Retinal pigment epithelial cell (primary cell): Measurements from ENCODE around the gene AKR1B15.
"Not testable (repeated sequence)": the region's sequence is repeated elsewhere in the genome, so short reads cannot be mapped to it uniquely, and the experiment has no call there.

Source experiments
- DNase-seq: peaks from one replicate; pipeline ENCODE4 v3.0.0-alpha.2; 2010; ENCODE audit warnings: low read depth
- H3K4me3 ChIP-seq: 2 replicates; pipeline ENCODE4 v1.5.1; 2011; ENCODE audit warnings: mild to moderate bottlenecking, low read length, control low read depth, moderate library complexity
- TF ChIP-seq, protein P1 (sequence below): conservative IDR thresholded peaks from 2 replicates; pipeline ENCODE4 v1.5.1; 2011; ENCODE audit warnings: low read depth, low read length, control low read depth, inconsistent platforms

Gene AKR1B15

GRCh38 chr7:134520130-134520529 is 28.8 kb upstream of the AKR1B15 start:
- DNase-seq: no peak
- TF ChIP-seq, protein P1, sequence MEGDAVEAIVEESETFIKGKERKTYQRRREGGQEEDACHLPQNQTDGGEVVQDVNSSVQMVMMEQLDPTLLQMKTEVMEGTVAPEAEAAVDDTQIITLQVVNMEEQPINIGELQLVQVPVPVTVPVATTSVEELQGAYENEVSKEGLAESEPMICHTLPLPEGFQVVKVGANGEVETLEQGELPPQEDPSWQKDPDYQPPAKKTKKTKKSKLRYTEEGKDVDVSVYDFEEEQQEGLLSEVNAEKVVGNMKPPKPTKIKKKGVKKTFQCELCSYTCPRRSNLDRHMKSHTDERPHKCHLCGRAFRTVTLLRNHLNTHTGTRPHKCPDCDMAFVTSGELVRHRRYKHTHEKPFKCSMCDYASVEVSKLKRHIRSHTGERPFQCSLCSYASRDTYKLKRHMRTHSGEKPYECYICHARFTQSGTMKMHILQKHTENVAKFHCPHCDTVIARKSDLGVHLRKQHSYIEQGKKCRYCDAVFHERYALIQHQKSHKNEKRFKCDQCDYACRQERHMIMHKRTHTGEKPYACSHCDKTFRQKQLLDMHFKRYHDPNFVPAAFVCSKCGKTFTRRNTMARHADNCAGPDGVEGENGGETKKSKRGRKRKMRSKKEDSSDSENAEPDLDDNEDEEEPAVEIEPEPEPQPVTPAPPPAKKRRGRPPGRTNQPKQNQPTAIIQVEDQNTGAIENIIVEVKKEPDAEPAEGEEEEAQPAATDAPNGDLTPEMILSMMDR: peak; percentile 19
- no peak overlapping the region for H3K4me3 ChIP-seq

DNA sequence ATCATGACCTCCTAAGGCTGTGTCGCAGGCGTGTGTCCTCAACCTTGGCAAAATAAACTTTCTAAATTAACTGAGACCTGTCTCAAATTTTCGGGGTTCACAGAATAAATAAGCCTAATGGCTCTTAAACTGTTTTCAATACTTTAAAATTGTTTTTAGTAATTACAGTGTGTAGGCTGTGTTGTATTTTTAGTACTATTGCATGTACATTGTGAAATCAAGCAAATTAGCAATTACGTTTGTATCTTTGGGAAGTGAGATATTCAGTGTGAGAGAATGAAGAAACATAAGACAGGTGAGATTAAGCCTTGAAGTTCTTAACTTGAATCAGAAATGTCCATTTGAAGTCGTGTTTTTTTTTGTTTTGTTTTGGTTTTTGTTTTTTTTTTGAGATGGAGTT is 26.3 kb upstream of the AKR1B15 start:
- TF ChIP-seq, protein P1: no peak
- no peak overlapping the region for H3K4me3 ChIP-seq
- DNase-seq: no peak

DNA sequence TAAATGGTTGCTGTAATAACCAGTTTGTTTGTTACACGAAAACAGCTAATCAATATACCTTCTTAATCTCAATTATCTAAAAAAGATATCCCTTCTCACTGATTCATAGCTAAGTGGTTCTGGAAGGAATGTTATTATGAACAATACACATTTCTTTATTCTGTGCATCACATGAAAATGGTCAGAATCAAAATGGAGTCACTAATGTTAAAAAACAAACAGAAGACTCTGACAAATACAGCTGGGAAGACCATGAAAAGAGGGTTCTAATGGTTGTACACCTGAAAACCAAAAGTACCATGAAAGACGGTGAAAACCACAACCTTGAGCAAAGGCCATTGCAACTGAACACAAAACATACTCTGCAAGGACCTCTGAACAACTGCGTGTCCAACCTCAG is 23.5 kb upstream of the AKR1B15 start:
- DNase-seq, H3K4me3 ChIP-seq: not testable (repeated sequence)

DNA sequence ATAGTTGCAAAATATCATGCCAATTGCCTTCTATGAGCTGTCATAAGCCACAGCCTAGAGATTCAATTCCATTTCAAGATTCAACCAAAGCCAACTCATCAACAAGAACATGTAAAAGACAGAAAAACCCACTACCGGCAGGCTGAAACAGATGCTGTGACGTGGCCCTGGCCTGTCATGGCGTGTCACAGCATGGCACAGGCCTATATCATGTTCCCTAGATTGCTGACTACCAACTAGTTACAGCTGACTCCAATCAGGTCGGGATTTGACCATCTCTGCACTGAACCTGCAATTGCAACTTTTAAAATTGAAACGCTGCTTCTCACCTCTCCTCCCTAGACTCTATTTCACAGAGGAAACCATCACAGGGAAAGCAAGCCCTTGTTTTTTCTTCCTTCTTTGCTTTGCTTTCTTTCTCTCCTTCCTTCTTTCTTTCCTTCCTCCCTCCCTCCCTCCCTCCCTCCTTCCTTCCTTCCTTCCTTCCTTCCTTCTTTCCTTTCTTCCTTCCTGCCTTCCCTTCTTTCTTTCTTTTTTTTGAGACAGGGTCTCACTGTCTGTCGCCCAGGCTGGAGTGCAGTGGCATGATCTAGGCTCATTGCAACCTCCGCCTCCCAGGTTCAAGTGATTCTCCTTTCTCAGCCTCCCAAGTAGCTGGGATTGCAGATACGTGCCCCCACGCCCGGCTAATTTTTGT is 22.2 kb upstream of the AKR1B15 start:
- not testable (repeated sequence) for DNase-seq, H3K4me3 ChIP-seq

GRCh38 chr7:134527979-134528371 is 20.9 kb upstream of the AKR1B15 start:
- TF ChIP-seq, protein P1: no peak
- peak; percentile 17 for DNase-seq
- H3K4me3 ChIP-seq: no peak overlapping the region

DNA sequence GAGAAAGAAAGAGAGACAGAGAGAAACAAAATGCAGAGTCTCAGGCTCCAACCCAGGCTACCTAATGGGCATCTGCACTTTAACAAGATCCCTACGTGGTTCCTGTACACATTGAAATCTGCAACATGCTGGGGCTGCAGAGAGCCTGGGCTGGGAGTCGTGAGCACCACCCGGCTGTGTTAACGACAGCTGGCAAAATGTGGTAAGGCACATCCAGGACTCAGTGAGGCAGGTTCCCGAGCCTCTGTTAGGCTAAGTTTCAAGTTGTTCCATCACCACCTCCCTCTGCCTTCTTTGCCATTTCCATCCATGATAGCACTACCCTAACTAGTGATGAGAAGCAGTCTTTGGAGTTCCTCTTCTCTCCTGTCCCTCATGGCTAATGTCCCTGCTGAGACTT is 20.2 kb upstream of the AKR1B15 start:
- TF ChIP-seq, protein P1: no peak
- H3K4me3 ChIP-seq: no peak overlapping the region
- no peak for DNase-seq

DNA sequence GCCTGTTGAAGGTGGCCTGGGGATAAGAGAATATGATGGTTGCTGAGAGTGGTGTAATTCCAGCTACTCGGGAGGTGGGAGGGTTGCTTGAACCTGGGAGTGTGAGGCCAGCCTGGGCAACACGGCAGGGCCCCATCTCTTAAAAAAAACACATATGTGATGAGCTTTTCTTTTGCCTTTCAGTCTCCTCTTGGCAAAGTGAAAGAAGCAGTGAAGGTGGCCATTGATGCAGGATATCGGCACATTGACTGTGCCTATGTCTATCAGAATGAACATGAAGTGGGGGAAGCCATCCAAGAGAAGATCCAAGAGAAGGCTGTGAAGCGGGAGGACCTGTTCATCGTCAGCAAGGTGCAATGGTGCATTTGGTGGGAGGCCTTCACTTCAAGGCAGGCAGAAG is 18.4 kb upstream of the AKR1B15 start:
- DNase-seq: no peak
- TF ChIP-seq, protein P1: no peak
- no peak overlapping the region for H3K4me3 ChIP-seq

DNA sequence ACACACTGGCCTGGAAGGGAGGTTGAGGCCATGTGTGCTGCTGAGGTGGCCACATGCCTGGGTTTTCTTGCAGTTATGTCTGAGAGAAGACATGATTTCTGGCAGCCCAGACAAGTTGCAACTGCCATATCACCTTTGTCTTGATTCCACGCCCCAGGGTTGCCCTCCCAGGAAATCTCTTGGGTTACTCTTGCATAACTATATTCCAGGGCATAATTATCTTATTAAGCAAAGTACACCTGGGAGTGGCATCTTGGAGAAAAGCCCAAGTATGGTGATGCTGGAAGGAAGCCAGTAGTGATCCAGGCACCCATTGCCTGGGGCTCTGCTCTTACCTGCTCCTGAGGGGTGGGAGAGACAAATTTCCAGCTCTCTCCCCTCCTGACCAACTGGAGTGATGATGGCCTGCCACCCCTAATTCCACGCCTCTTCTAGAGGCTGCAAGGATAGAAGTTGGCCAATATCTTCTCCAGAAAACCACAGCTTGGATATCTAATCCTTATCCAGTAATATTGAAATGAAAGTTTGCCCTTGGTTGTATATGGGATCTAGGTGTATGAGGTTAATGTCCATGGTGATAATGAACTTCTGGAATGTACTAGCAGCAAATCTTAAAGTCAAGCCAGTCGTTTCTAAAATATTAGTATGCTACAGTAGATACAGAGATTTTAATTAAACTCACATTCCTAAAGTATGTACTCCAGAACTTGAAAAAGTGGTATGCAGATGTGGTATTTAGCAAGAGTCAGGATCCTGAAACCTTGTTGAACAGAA is 16.5 kb upstream of the AKR1B15 start:
- TF ChIP-seq, protein P1: no peak
- no peak overlapping the region for H3K4me3 ChIP-seq
- no peak for DNase-seq
